ENCODE results near the gene LPP. TPM values are rescaled to one million over a fixed set of nuclear protein-coding genes. Genes with fewer than 3 reads are reported as not detected.
A peak's percentile ranks its signal among the peaks of the same experiment; 100 is the strongest.

Gene LPP, protein sequence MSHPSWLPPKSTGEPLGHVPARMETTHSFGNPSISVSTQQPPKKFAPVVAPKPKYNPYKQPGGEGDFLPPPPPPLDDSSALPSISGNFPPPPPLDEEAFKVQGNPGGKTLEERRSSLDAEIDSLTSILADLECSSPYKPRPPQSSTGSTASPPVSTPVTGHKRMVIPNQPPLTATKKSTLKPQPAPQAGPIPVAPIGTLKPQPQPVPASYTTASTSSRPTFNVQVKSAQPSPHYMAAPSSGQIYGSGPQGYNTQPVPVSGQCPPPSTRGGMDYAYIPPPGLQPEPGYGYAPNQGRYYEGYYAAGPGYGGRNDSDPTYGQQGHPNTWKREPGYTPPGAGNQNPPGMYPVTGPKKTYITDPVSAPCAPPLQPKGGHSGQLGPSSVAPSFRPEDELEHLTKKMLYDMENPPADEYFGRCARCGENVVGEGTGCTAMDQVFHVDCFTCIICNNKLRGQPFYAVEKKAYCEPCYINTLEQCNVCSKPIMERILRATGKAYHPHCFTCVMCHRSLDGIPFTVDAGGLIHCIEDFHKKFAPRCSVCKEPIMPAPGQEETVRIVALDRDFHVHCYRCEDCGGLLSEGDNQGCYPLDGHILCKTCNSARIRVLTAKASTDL
- 97.4 TPM for total RNA-seq
- long read RNA-seq, full-length matches to known transcripts: 2 of 37 reads
- long read RNA-seq, partial matches to known transcripts: 20 of 37 reads
- long read RNA-seq, other reads (novel, unspliced or antisense): 15 of 37 reads

DNA sequence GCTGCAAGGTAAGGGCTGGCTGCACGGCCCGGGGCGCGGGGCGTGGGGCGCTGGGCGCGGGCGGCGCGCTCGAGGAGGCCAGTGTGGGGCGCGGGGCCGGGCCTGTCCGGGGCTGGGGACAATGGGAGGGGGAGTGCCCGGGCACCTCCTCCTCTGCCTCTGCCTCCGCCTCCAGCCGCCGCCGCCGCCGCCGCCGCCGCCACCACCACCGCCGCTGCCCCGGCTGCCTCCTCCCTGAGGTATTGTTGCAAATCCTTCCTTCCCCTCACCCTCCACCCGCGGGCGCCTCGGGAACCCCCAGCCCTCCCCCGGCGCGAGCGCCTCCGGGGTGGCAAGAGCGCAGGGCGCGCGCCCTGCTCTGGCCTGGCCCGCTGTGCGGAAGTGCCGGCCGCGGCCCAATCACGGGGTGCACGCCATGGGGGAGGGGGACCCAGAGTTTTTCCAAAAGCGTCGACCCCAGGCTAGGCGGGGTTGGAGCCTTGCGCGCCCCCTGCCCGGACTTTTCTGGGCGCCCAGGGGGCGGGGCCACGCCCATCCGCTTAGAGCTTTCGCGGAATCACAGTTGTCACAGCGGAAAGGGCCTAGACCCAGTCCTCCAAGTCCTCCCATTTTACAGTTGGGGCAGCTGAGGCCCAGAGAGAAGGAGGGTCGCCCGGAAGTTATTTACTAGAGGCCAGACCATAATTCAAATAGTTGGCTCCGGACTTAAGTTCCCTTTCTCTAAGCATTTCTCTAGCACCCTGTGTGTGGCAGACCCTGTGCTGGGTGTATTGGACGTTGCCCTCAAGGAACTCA, at the start of gene LPP:
Gene LPP (plus strand): TSS at position 144 of the 795 bp plus-strand sequence. CDS start 251,964 bp downstream, outside the sequence.
- H3K4me3 ChIP-seq: peak within 1 kb of the TSS; percentile 97
- peaks cover 77% of the 10 kb centered on the region for H3K4me1 ChIP-seq
- no peaks in the 10 kb centered on the region for H3K9me3 ChIP-seq (replicated peaks)
- no peaks in the 10 kb centered on the region for H3K36me3 ChIP-seq
- H3K27me3 ChIP-seq (ENCODE audit: low read depth): no peaks in the 10 kb centered on the region
- intact Hi-C loops (cut with micrococcal nuclease): loop anchor here (10.0 kb wide), 2 partner anchors 409 to 801 kb away; partner anchors contain the start of gene BCL6
- H3K27ac ChIP-seq (replicated peaks): peak within 1 kb of the TSS; percentile 98
- DNase-seq: peak; percentile 82
- TF ChIP-seq, protein P1, sequence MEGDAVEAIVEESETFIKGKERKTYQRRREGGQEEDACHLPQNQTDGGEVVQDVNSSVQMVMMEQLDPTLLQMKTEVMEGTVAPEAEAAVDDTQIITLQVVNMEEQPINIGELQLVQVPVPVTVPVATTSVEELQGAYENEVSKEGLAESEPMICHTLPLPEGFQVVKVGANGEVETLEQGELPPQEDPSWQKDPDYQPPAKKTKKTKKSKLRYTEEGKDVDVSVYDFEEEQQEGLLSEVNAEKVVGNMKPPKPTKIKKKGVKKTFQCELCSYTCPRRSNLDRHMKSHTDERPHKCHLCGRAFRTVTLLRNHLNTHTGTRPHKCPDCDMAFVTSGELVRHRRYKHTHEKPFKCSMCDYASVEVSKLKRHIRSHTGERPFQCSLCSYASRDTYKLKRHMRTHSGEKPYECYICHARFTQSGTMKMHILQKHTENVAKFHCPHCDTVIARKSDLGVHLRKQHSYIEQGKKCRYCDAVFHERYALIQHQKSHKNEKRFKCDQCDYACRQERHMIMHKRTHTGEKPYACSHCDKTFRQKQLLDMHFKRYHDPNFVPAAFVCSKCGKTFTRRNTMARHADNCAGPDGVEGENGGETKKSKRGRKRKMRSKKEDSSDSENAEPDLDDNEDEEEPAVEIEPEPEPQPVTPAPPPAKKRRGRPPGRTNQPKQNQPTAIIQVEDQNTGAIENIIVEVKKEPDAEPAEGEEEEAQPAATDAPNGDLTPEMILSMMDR (IDR thresholded peaks at IDR 0.05; ENCODE audit: borderline replicate concordance): peak; percentile 9

DNA sequence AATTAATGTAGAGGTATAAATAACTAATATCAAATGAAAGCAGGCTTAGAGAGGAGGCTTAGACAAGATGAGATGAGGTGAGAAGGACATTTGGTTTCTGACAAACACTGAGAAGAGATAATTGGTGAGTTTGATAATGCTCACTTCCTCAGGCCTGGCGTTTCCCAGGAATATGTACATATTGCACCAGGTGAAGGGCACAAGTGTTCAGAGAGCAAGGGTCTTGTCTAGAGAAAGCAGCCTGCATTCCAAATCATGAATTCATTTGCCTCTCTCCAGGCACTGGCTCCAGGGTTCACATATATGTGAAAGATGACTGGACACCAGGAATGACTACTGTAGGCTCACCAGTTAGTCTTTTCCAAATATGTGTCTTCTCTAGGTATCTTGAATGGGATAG, 48.0 kb upstream of the LPP start:
- H3K27ac ChIP-seq (replicated peaks): no peak overlapping the region
- no peaks in the 10 kb centered on the region for H3K36me3 ChIP-seq
- H3K4me1 ChIP-seq: no peaks in the 10 kb centered on the region
- TF ChIP-seq, protein P1 (IDR thresholded peaks at IDR 0.05; ENCODE audit: borderline replicate concordance): no peak
- peaks cover 7% of the 10 kb centered on the region for H3K27me3 ChIP-seq (ENCODE audit: low read depth)
- intact Hi-C loops (cut with micrococcal nuclease): no loop called here
- peaks cover 7% of the 10 kb centered on the region for H3K9me3 ChIP-seq (replicated peaks)
- H3K4me3 ChIP-seq: no peak overlapping the region
- DNase-seq: no peak

DNA sequence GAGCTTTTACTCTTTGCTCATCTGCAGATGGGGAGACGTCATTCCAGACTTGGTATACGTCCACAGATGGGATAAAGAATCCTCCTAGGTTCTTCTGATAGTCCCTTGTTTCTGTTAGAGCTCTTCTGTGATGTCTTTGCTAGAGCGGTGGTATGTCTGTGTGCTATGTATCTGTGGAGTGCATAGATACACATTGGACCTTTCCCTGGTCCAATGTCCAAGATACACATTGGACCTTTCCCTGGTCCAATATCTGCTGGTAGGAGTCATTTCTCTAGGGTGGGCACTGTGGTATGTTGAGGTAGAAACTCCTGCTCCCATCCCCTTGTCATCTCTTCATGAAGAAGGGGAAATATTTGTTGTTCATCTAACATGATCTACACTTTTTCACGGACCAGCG, 47.5 kb upstream of the LPP start:
- intact Hi-C loops (cut with micrococcal nuclease): no loop called here
- Histone ChIP-seq H3K36me3 (no peaks in the 10 kb centered on the region), H3K9me3 (replicated peaks) (peaks cover 2% of the 10 kb centered on the region), H3K27me3 (ENCODE audit: low read depth) (peaks cover 7% of the 10 kb centered on the region), H3K4me3 (no peak overlapping the region), H3K27ac (replicated peaks) (no peak overlapping the region), H3K4me1 (no peaks in the 10 kb centered on the region)
- no peak for DNase-seq
- TF ChIP-seq, protein P1 (IDR thresholded peaks at IDR 0.05; ENCODE audit: borderline replicate concordance): no peak

DNA sequence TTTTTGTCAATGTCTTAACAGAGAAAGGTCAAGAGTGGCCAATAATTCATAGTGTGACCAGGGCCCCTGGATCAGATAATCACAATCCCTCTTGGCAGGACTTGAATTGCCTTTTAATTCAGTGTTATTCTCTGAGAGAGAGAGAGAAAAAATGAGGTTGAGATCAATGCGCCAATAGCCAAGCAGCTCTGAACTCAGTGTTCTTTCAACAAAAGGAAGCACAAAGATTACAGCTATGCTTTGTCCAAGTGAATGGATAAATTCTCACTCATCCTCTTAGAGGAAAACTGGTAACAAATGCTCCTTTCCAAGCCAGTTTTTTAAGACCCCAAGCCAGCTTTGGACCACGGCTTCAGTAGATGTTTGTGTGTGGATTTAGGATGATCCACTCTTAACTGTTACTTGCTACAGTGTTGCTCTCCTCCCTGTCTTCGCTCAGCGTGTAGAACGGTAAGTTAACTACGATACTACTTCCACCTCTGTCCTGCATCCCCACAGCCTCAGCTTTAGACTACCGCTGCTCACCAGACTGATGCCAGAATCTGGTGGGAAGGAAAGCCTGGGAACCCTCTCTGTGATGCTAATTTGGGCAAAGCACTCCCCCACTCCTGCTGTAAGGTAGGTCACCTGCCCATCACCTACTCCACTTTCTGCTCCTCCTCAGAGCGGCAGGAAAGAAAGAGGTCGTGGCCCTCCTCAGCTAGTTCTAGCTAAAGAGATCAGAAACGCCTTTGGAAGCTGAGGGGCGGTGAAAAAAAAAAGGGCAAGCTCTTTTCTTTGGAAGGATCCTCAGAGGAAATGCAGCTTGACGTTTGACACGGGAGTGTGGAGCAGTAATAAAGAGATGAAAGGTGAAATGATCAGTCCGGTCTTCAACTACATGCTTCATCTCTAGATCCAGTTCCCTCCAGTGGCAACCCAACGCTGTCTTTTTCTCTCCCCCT, 46.8 kb upstream of the LPP start:
- TF ChIP-seq, protein P1 (IDR thresholded peaks at IDR 0.05; ENCODE audit: borderline replicate concordance): no peak
- Histone ChIP-seq H3K4me3 (no peak overlapping the region), H3K36me3 (no peaks in the 10 kb centered on the region), H3K4me1 (peaks cover 6% of the 10 kb centered on the region), H3K27me3 (ENCODE audit: low read depth) (peaks cover 7% of the 10 kb centered on the region), H3K27ac (replicated peaks) (no peak overlapping the region), H3K9me3 (replicated peaks) (no peaks in the 10 kb centered on the region)
- no peak for DNase-seq
- intact Hi-C loops (cut with micrococcal nuclease): no loop called here
